ENCODE measurements around the gene MYO6. TPM values are rescaled to one million over a fixed set of nuclear protein-coding genes. Genes with fewer than 3 reads are reported as not detected.

Gene MYO6
- total and polyA plus RNA-seq, 5 donors from 2014 or later, result 0.07 to 1.6 (median 0.57) TPM

DNA sequence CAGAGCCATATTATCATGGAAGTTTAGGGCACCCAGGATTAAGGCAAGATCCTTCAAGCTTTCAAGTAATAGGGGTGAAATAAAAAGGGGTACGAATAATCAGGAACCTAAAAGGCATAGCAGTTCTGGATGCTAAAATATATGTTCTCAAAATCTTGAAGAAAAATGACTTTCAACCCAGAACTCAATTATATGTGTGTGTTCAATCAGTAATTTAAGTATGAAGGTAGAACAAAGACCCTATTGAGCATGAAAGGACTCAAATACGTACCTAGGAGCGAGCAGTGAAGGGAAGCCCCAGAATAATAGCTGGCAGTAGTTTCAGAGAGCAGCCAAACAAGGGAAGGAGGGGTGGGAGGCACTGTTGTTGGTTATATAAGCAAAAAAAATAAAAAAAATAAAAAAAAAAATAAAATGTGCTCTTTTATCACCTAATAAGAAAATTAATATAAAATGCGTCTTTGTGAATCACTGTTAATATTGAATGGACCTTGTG is 45.4 kb downstream of the MYO6 start:
- Histone ChIP-seq H3K36me3 (ENCODE audit: control insufficient read depth, insufficient read depth, low read length) (no peaks in the 10 kb centered on the region), H3K4me1 (ENCODE audit: control insufficient read depth, insufficient read depth, low read length, poor library complexity, severe bottlenecking) (no peaks in the 10 kb centered on the region), H3K4me3 (ENCODE audit: low read depth, low read length) (no peak overlapping the region), H3K27ac (ENCODE audit: insufficient read depth, low read length, poor library complexity, severe bottlenecking) (no peak overlapping the region), H3K9me3 (ENCODE audit: control insufficient read depth in 2 of 2, low read length in 2 of 2) (no peaks in the 10 kb centered on the region), H3K27me3 (ENCODE audit: control insufficient read depth, insufficient read depth, low read length) (no peaks in the 10 kb centered on the region)
- H3K27ac Mint-ChIP-seq, result no peak overlapping the region
- H3K4me1 Mint-ChIP-seq, result no peaks in the 10 kb centered on the region
- peaks cover 4% of the 10 kb centered on the region for H3K27me3 Mint-ChIP-seq
- no peaks in the 10 kb centered on the region for H3K36me3 Mint-ChIP-seq
- H3K9me3 Mint-ChIP-seq, result no peaks in the 10 kb centered on the region
- H3K4me3 Mint-ChIP-seq, result no peak overlapping the region
- DNase-seq (no peak), ATAC-seq (ENCODE audit: low read depth in 2 of 2) (no peak)

GRCh38 chr6:75794954-75795739 is 46.1 kb downstream of the MYO6 start:
- ATAC-seq (ENCODE audit: low read depth in 2 of 2), result no peak
- no peak for DNase-seq
- Mint-ChIP-seq H3K4me3 (no peak overlapping the region), H3K27ac (no peak overlapping the region), H3K4me1 (no peaks in the 10 kb centered on the region), H3K9me3 (no peaks in the 10 kb centered on the region), H3K36me3 (no peaks in the 10 kb centered on the region), H3K27me3 (peaks cover 4% of the 10 kb centered on the region)
- Histone ChIP-seq H3K36me3 (ENCODE audit: control insufficient read depth, insufficient read depth, low read length) (no peaks in the 10 kb centered on the region), H3K27ac (ENCODE audit: insufficient read depth, low read length, poor library complexity, severe bottlenecking) (no peak overlapping the region), H3K27me3 (ENCODE audit: control insufficient read depth, insufficient read depth, low read length) (peaks cover 2% of the 10 kb centered on the region), H3K9me3 (ENCODE audit: control insufficient read depth in 2 of 2, low read length in 2 of 2) (no peaks in the 10 kb centered on the region), H3K4me3 (ENCODE audit: low read depth, low read length) (no peak overlapping the region), H3K4me1 (ENCODE audit: control insufficient read depth, insufficient read depth, low read length, poor library complexity, severe bottlenecking) (no peaks in the 10 kb centered on the region)

DNA sequence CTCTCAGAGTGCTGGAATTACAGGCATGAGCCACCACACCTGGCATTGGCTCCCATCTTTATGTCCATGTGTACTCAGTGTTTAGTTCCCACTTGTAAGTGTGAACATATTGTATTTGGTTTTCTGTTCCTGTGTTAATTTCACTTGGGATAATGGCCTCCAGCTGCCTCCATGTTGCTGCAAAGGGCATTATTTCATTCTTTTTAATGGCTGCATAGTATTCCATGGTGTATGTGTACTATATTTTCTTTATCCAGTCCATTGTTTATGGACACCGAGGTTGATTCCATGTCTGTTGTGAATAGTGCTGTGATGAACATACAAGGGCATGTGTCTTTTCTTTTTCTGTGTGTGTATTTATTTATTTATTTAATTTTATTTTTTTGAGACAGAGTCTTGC is 47.7 kb downstream of the MYO6 start:
- Histone ChIP-seq H3K4me1 (ENCODE audit: control insufficient read depth, insufficient read depth, low read length, poor library complexity, severe bottlenecking) (no peaks in the 10 kb centered on the region), H3K27ac (ENCODE audit: insufficient read depth, low read length, poor library complexity, severe bottlenecking) (no peak overlapping the region), H3K4me3 (ENCODE audit: low read depth, low read length) (no peak overlapping the region), H3K27me3 (ENCODE audit: control insufficient read depth, insufficient read depth, low read length) (peaks cover 2% of the 10 kb centered on the region), H3K9me3 (ENCODE audit: control insufficient read depth in 2 of 2, low read length in 2 of 2) (no peaks in the 10 kb centered on the region), H3K36me3 (ENCODE audit: control insufficient read depth, insufficient read depth, low read length) (no peaks in the 10 kb centered on the region)
- Mint-ChIP-seq H3K27ac (no peak overlapping the region), H3K36me3 (no peaks in the 10 kb centered on the region), H3K27me3 (peaks cover 4% of the 10 kb centered on the region), H3K4me1 (no peaks in the 10 kb centered on the region), H3K4me3 (no peak overlapping the region), H3K9me3 (no peaks in the 10 kb centered on the region)
- no peak for DNase-seq
- ATAC-seq (ENCODE audit: low read depth in 2 of 2), result no peak

DNA sequence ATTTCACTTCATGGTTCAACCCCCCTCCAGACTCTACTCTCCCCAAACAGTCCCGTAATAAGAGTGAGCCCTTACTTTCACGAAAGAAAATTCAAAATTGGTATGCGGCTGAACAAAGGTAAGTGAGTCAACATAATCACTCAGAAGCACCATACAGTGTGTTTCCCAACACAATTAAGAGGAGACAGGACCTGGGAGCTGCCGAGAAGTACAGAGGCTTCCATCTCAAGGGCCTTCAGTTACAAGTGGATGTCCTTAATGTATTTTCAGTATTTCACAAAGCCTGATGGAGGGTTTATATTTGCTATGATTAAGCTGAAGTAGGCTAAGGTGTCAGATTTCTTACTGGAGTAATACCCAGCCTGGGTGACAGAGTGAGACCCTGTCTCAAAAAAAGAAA is 51.1 kb downstream of the MYO6 start:
- Mint-ChIP-seq H3K27ac (no peak overlapping the region), H3K36me3 (no peaks in the 10 kb centered on the region), H3K4me3 (no peak overlapping the region), H3K4me1 (no peaks in the 10 kb centered on the region), H3K9me3 (no peaks in the 10 kb centered on the region), H3K27me3 (peaks cover 4% of the 10 kb centered on the region)
- DNase-seq (no peak), ATAC-seq (ENCODE audit: low read depth in 2 of 2) (no peak)
- H3K27me3 ChIP-seq (ENCODE audit: control insufficient read depth, insufficient read depth, low read length), result peaks cover 2% of the 10 kb centered on the region
- H3K9me3 ChIP-seq (ENCODE audit: control insufficient read depth in 2 of 2, low read length in 2 of 2), result no peaks in the 10 kb centered on the region
- no peak overlapping the region for H3K27ac ChIP-seq (ENCODE audit: insufficient read depth, low read length, poor library complexity, severe bottlenecking)
- H3K36me3 ChIP-seq (ENCODE audit: control insufficient read depth, insufficient read depth, low read length), result no peaks in the 10 kb centered on the region
- no peak overlapping the region for H3K4me3 ChIP-seq (ENCODE audit: low read depth, low read length)
- H3K4me1 ChIP-seq (ENCODE audit: control insufficient read depth, insufficient read depth, low read length, poor library complexity, severe bottlenecking), result no peaks in the 10 kb centered on the region

DNA sequence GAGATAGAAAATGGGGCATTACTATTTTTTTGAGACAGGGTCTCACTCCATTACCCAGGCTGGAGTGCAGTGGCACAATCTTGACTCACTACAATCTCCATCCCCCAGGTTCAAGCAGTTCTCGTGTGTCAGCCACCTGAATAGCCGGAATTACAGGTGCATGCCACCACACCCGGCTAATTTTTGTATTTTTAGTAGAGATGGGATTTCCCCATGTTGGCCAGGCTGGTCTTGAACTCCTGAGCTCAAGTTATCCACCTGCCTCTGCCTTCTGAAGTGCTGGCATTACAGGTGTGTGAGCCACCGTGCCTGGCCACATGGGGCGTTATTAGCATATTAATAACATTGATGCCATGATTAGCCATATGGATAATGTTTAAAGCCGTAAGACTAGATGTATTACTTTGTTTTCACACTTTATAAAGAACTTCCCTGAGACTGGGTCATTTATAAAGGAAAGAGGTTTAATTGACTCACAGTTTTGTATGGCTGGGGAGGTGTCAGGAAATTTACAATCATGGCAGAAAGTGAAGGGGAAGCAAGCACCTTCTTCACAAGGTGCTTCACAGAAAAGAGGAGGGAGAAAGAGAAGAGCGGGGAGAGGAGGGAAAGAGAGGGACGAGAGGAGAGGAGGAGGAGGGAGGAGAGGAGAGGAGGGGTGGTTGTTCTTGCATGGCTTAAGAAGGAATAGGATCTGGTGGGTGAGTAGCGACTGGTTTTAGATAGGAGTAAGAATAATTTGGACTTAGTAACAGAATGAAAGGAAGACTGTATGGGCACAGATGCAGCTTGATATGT is 51.9 kb downstream of the MYO6 start:
- ATAC-seq (ENCODE audit: low read depth in 2 of 2), result no peak
- H3K9me3 ChIP-seq (ENCODE audit: control insufficient read depth in 2 of 2, low read length in 2 of 2), result no peaks in the 10 kb centered on the region

DNA sequence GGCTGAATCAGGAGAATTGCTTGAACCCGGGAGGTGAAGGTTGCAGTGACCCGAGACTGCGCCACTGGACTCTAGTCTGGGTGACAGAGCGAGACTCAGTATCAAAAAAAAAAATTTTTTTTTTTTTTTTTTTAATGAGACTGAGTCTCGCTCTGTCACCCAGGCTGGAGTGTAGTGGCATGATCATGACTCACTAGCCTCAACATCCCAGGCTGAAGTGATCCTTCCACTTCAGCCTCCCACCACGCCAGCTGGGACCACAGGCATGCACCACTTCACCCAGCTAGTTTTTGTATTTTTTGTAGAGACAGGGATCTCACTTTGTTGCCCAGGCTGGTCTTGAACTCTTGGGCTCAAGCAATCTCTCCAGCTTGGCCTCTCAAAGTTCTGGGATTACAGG is 53.3 kb downstream of the MYO6 start:
- H3K4me3 ChIP-seq (ENCODE audit: low read depth, low read length), result no peak overlapping the region
- H3K4me1 ChIP-seq (ENCODE audit: control insufficient read depth, insufficient read depth, low read length, poor library complexity, severe bottlenecking), result no peaks in the 10 kb centered on the region
- H3K36me3 Mint-ChIP-seq, result no peaks in the 10 kb centered on the region
- H3K9me3 Mint-ChIP-seq, result peaks cover 0 to 10% (median 0%) of the 10 kb centered on the region in 7 donors
- peaks cover 2% of the 10 kb centered on the region for H3K27me3 ChIP-seq (ENCODE audit: control insufficient read depth, insufficient read depth, low read length)
- H3K27ac Mint-ChIP-seq, result no peak overlapping the region
- H3K27me3 Mint-ChIP-seq, result no peaks in the 10 kb centered on the region
- no peaks in the 10 kb centered on the region for H3K36me3 ChIP-seq (ENCODE audit: control insufficient read depth, insufficient read depth, low read length)
- no peaks in the 10 kb centered on the region for H3K9me3 ChIP-seq (ENCODE audit: control insufficient read depth in 2 of 2, low read length in 2 of 2)
- H3K27ac ChIP-seq (ENCODE audit: insufficient read depth, low read length, poor library complexity, severe bottlenecking), result no peak overlapping the region
- H3K4me3 Mint-ChIP-seq, result no peak overlapping the region
- DNase-seq, result no peak
- H3K4me1 Mint-ChIP-seq, result no peaks in the 10 kb centered on the region
- ATAC-seq (ENCODE audit: low read depth in 2 of 2), result no peak

More for the DNA sequence above, 51.9 kb downstream of the MYO6 start:
- H3K36me3 Mint-ChIP-seq, result no peaks in the 10 kb centered on the region
- Histone ChIP-seq H3K27ac (ENCODE audit: insufficient read depth, low read length, poor library complexity, severe bottlenecking) (no peak overlapping the region), H3K4me3 (ENCODE audit: low read depth, low read length) (no peak overlapping the region), H3K27me3 (ENCODE audit: control insufficient read depth, insufficient read depth, low read length) (peaks cover 2% of the 10 kb centered on the region), H3K4me1 (ENCODE audit: control insufficient read depth, insufficient read depth, low read length, poor library complexity, severe bottlenecking) (no peaks in the 10 kb centered on the region), H3K36me3 (ENCODE audit: control insufficient read depth, insufficient read depth, low read length) (no peaks in the 10 kb centered on the region)
- no peaks in the 10 kb centered on the region for H3K4me1 Mint-ChIP-seq
- no peak overlapping the region for H3K27ac Mint-ChIP-seq
- DNase-seq, result no peak
- no peak overlapping the region for H3K4me3 Mint-ChIP-seq
- H3K9me3 Mint-ChIP-seq, result no peaks in the 10 kb centered on the region
- no peaks in the 10 kb centered on the region for H3K27me3 Mint-ChIP-seq

DNA sequence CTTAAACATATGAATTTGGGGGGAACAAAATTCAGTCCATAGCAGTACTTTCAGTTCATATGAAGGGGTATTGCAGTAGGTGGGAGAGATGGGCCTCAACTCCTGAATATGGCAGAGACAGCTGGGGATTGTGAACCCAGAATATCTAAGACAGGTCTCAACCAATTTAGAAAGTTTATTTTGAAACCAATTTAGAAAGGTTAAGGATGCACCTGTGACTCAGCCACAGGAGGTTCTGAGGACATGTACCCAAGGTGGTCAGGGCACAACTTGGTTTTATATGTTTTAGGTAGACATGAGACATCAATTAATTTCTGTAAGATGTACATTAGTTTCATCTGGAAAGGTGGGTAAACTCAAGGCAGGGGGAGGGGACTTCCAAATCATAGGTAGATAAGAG is 59.5 kb downstream of the MYO6 start:
- Mint-ChIP-seq H3K9me3 (peaks cover 0 to 10% (median 2%) of the 10 kb centered on the region in 7 donors), H3K4me1 (no peaks in the 10 kb centered on the region), H3K27ac (no peak overlapping the region), H3K27me3 (no peaks in the 10 kb centered on the region), H3K4me3 (no peak overlapping the region), H3K36me3 (no peaks in the 10 kb centered on the region)
- H3K4me3 ChIP-seq (ENCODE audit: low read depth, low read length), result no peak overlapping the region
- H3K27ac ChIP-seq (ENCODE audit: insufficient read depth, low read length, poor library complexity, severe bottlenecking), result no peak overlapping the region
- ATAC-seq (ENCODE audit: low read depth in 2 of 2) (no peak), DNase-seq (no peak)
- H3K4me1 ChIP-seq (ENCODE audit: control insufficient read depth, insufficient read depth, low read length, poor library complexity, severe bottlenecking), result no peaks in the 10 kb centered on the region
- no peaks in the 10 kb centered on the region for H3K27me3 ChIP-seq (ENCODE audit: control insufficient read depth, insufficient read depth, low read length)
- no peaks in the 10 kb centered on the region for H3K9me3 ChIP-seq (ENCODE audit: control insufficient read depth in 2 of 2, low read length in 2 of 2)
- H3K36me3 ChIP-seq (ENCODE audit: control insufficient read depth, insufficient read depth, low read length), result no peaks in the 10 kb centered on the region

Measured in CD4-positive, CD25-positive, alpha-beta regulatory T cell (primary cell).